Measurements from ENCODE around the gene SPPL2B.
A peak's percentile ranks its signal among the peaks of the same experiment; 100 is the strongest.

The SPPL2B gene

GRCh38 chr19:2330632-2331284 is 2.3 kb downstream of the SPPL2B start:
- Histone ChIP-seq H3K9ac (ENCODE audit: low read length in 5 of 5) (no peak overlapping the region), H3K9me3 (ENCODE audit: control insufficient read depth in 5 of 5, low read length in 5 of 5) (no peaks in the 10 kb centered on the region), H3K4me1 (ENCODE audit: control insufficient read depth in 5 of 5, insufficient read depth in 5 of 5, low read length in 5 of 5) (peaks cover 9 to 65% (median 53%) of the 10 kb centered on the region in 5 donors), H3K27ac (ENCODE audit: low read depth, low read length) (no peak overlapping the region), H3K4me3 (ENCODE audit: low read depth in 1 of 5, low read length in 5 of 5) (no peak overlapping the region), H3K27me3 (ENCODE audit: control insufficient read depth in 5 of 5, insufficient read depth in 4 of 5, low read length in 5 of 5) (no peaks in the 10 kb centered on the region), H3K36me3 (ENCODE audit: control insufficient read depth in 5 of 5, insufficient read depth in 5 of 5, low read length in 5 of 5) (peaks cover 0 to 3% (median 2%) of the 10 kb centered on the region in 5 donors)

GRCh38 chr19:2331601-2332246 is 3.2 kb downstream of the SPPL2B start:
- H3K27me3 ChIP-seq (ENCODE audit: control insufficient read depth in 5 of 5, insufficient read depth in 4 of 5, low read length in 5 of 5): no peaks in the 10 kb centered on the region
- no peak overlapping the region for H3K4me3 ChIP-seq (ENCODE audit: low read depth in 1 of 5, low read length in 5 of 5)
- H3K27ac ChIP-seq (ENCODE audit: low read depth, low read length): peak overlapping the region; percentile 10
- peak overlapping the region in 2 of 5 donors; percentile 42 to 53 for H3K9ac ChIP-seq (ENCODE audit: low read length in 5 of 5)
- H3K9me3 ChIP-seq (ENCODE audit: control insufficient read depth in 5 of 5, low read length in 5 of 5): no peaks in the 10 kb centered on the region
- H3K36me3 ChIP-seq (ENCODE audit: control insufficient read depth in 5 of 5, insufficient read depth in 5 of 5, low read length in 5 of 5): no peaks in the 10 kb centered on the region
- H3K4me1 ChIP-seq (ENCODE audit: control insufficient read depth in 5 of 5, insufficient read depth in 5 of 5, low read length in 5 of 5): peaks cover 9 to 64% (median 52%) of the 10 kb centered on the region in 5 donors

- Histone ChIP-seq H3K4me3 (ENCODE audit: low read depth in 1 of 5, low read length in 5 of 5) (no peak overlapping the region), H3K27me3 (ENCODE audit: control insufficient read depth in 5 of 5, insufficient read depth in 4 of 5, low read length in 5 of 5) (no peaks in the 10 kb centered on the region), H3K4me1 (ENCODE audit: control insufficient read depth in 5 of 5, insufficient read depth in 5 of 5, low read length in 5 of 5) (peaks cover 7 to 57% (median 44%) of the 10 kb centered on the region in 5 donors), H3K9ac (ENCODE audit: low read length in 5 of 5) (peak overlapping the region in 3 of 5 donors; percentile 9 to 53 (median 42)), H3K36me3 (ENCODE audit: control insufficient read depth in 5 of 5, insufficient read depth in 5 of 5, low read length in 5 of 5) (peaks cover 0 to 7% (median 3%) of the 10 kb centered on the region in 5 donors), H3K9me3 (ENCODE audit: control insufficient read depth in 5 of 5, low read length in 5 of 5) (no peaks in the 10 kb centered on the region), H3K27ac (ENCODE audit: low read depth, low read length) (peak overlapping the region; percentile 10)
Measured at GRCh38 chr19:2332341-2333026, 4.0 kb downstream of the SPPL2B start.

GRCh38 chr19:2333027-2333806 is 4.7 kb downstream of the SPPL2B start:
- Histone ChIP-seq H3K9me3 (ENCODE audit: control insufficient read depth in 5 of 5, low read length in 5 of 5) (no peaks in the 10 kb centered on the region), H3K9ac (ENCODE audit: low read length in 5 of 5) (peak overlapping the region in 2 of 5 donors; percentile 27 to 43), H3K4me3 (ENCODE audit: low read depth in 1 of 5, low read length in 5 of 5) (no peak overlapping the region), H3K4me1 (ENCODE audit: control insufficient read depth in 5 of 5, insufficient read depth in 5 of 5, low read length in 5 of 5) (peaks cover 4 to 52% (median 37%) of the 10 kb centered on the region in 5 donors), H3K27ac (ENCODE audit: low read depth, low read length) (no peak overlapping the region), H3K27me3 (ENCODE audit: control insufficient read depth in 5 of 5, insufficient read depth in 4 of 5, low read length in 5 of 5) (no peaks in the 10 kb centered on the region), H3K36me3 (ENCODE audit: control insufficient read depth in 5 of 5, insufficient read depth in 5 of 5, low read length in 5 of 5) (peaks cover 0 to 11% (median 4%) of the 10 kb centered on the region in 5 donors)

- H3K27me3 ChIP-seq (ENCODE audit: control insufficient read depth in 5 of 5, insufficient read depth in 4 of 5, low read length in 5 of 5): no peaks in the 10 kb centered on the region
- peak overlapping the region in 1 of 5 donors; percentile 37 for H3K9ac ChIP-seq (ENCODE audit: low read length in 5 of 5)
- peaks cover 4 to 52% (median 37%) of the 10 kb centered on the region in 5 donors for H3K4me1 ChIP-seq (ENCODE audit: control insufficient read depth in 5 of 5, insufficient read depth in 5 of 5, low read length in 5 of 5)
- H3K27ac ChIP-seq (ENCODE audit: low read depth, low read length): no peak overlapping the region
- H3K36me3 ChIP-seq (ENCODE audit: control insufficient read depth in 5 of 5, insufficient read depth in 5 of 5, low read length in 5 of 5): peaks cover 0 to 12% (median 5%) of the 10 kb centered on the region in 5 donors
- H3K4me3 ChIP-seq (ENCODE audit: low read depth in 1 of 5, low read length in 5 of 5): no peak overlapping the region
- H3K9me3 ChIP-seq (ENCODE audit: control insufficient read depth in 5 of 5, low read length in 5 of 5): no peaks in the 10 kb centered on the region
Measured at GRCh38 chr19:2333807-2334211, 5.3 kb downstream of the SPPL2B start.

- Histone ChIP-seq H3K9me3 (ENCODE audit: control insufficient read depth in 5 of 5, low read length in 5 of 5) (no peaks in the 10 kb centered on the region), H3K4me1 (ENCODE audit: control insufficient read depth in 5 of 5, insufficient read depth in 5 of 5, low read length in 5 of 5) (peaks cover 1 to 46% (median 31%) of the 10 kb centered on the region in 5 donors), H3K4me3 (ENCODE audit: low read depth in 1 of 5, low read length in 5 of 5) (no peak overlapping the region), H3K36me3 (ENCODE audit: control insufficient read depth in 5 of 5, insufficient read depth in 5 of 5, low read length in 5 of 5) (peaks cover 0 to 18% (median 9%) of the 10 kb centered on the region in 5 donors), H3K9ac (ENCODE audit: low read length in 5 of 5) (no peak overlapping the region), H3K27ac (ENCODE audit: low read depth, low read length) (no peak overlapping the region), H3K27me3 (ENCODE audit: control insufficient read depth in 5 of 5, insufficient read depth in 4 of 5, low read length in 5 of 5) (no peaks in the 10 kb centered on the region)
Measured at GRCh38 chr19:2334426-2334825, 5.9 kb downstream of the SPPL2B start.

GRCh38 chr19:2334986-2335846 is 6.7 kb downstream of the SPPL2B start:
- Histone ChIP-seq H3K36me3 (ENCODE audit: control insufficient read depth in 5 of 5, insufficient read depth in 5 of 5, low read length in 5 of 5) (peaks cover 0 to 26% (median 16%) of the 10 kb centered on the region in 5 donors), H3K4me3 (ENCODE audit: low read depth in 1 of 5, low read length in 5 of 5) (no peak overlapping the region), H3K4me1 (ENCODE audit: control insufficient read depth in 5 of 5, insufficient read depth in 5 of 5, low read length in 5 of 5) (peaks cover 1 to 39% (median 26%) of the 10 kb centered on the region in 5 donors), H3K9ac (ENCODE audit: low read length in 5 of 5) (no peak overlapping the region), H3K9me3 (ENCODE audit: control insufficient read depth in 5 of 5, low read length in 5 of 5) (no peaks in the 10 kb centered on the region), H3K27me3 (ENCODE audit: control insufficient read depth in 5 of 5, insufficient read depth in 4 of 5, low read length in 5 of 5) (no peaks in the 10 kb centered on the region), H3K27ac (ENCODE audit: low read depth, low read length) (no peak overlapping the region)

GRCh38 chr19:2335848-2336247 is 7.4 kb downstream of the SPPL2B start:
- Histone ChIP-seq H3K4me1 (ENCODE audit: control insufficient read depth in 5 of 5, insufficient read depth in 5 of 5, low read length in 5 of 5) (peaks cover 1 to 33% (median 21%) of the 10 kb centered on the region in 5 donors), H3K4me3 (ENCODE audit: low read depth in 1 of 5, low read length in 5 of 5) (no peak overlapping the region), H3K9me3 (ENCODE audit: control insufficient read depth in 5 of 5, low read length in 5 of 5) (no peaks in the 10 kb centered on the region), H3K9ac (ENCODE audit: low read length in 5 of 5) (no peak overlapping the region), H3K27me3 (ENCODE audit: control insufficient read depth in 5 of 5, insufficient read depth in 4 of 5, low read length in 5 of 5) (no peaks in the 10 kb centered on the region), H3K27ac (ENCODE audit: low read depth, low read length) (no peak overlapping the region), H3K36me3 (ENCODE audit: control insufficient read depth in 5 of 5, insufficient read depth in 5 of 5, low read length in 5 of 5) (peaks cover 0 to 31% (median 17%) of the 10 kb centered on the region in 5 donors)

Measured in subcutaneous abdominal adipose tissue (tissue), 5 donors.